Smooth muscle cell (in vitro differentiated cells): ENCODE measurements around the gene FSD2. TPM values are rescaled to one million over a fixed set of nuclear protein-coding genes. Genes with fewer than 3 reads are reported as not detected.

Experiments used
- DNase-seq: peaks from one replicate; lab custom pipeline; 2025; ENCODE audit not compliant: unreplicated experiment; lab: John Stamatoyannopoulos, UW
- H2AFZ ChIP-seq: fragments of 200-600 bp; sonication (generic); 2 replicates; pipeline ENCODE4 v1.6.0; 2016; ENCODE audit warnings: antibody characterized with exemption, low read depth, mild to moderate bottlenecking
- H3F3A ChIP-seq: fragments of 200-600 bp; sonication (generic); 2 replicates; pipeline ENCODE4 v1.6.0; 2017; ENCODE audit warnings: antibody characterized with exemption, low read depth
- H3K27ac ChIP-seq: fragments of 200-600 bp; sonication (generic); 2 replicates; pipeline ENCODE4 v1.5.1; 2016; ENCODE audit warnings: low read depth, mild to moderate bottlenecking
- H3K27me3 ChIP-seq: fragments of 200-600 bp; sonication (generic); 2 replicates; pipeline ENCODE4 v1.6.1; 2016; ENCODE audit warnings: low read depth, mild to moderate bottlenecking
- H3K36me3 ChIP-seq: fragments of 200-600 bp; sonication (generic); 2 replicates; pipeline ENCODE4 v1.5.1; 2016; ENCODE audit warnings: low read depth
- H3K4me1 ChIP-seq: fragments of 200-600 bp; sonication (generic); 2 replicates; pipeline ENCODE4 v1.5.1; 2016; ENCODE audit warnings: low read depth
- H3K4me2 ChIP-seq: fragments of 200-600 bp; sonication (generic); 2 replicates; pipeline ENCODE4 v1.6.0; 2016; ENCODE audit warnings: mild to moderate bottlenecking
- H3K4me3 ChIP-seq: fragments of 200-600 bp; sonication (generic); 2 replicates; pipeline ENCODE4 v1.5.1; 2016; ENCODE audit warnings: mild to moderate bottlenecking
- H3K79me2 ChIP-seq: fragments of 200-600 bp; sonication (generic); 2 replicates; pipeline ENCODE4 v1.6.0; 2016; ENCODE audit warnings: low read depth, mild to moderate bottlenecking
- H3K9ac ChIP-seq: fragments of 200-600 bp; sonication (generic); 2 replicates; pipeline ENCODE4 v1.6.0; 2016; ENCODE audit warnings: low read depth
- H3K9me3 ChIP-seq: fragments of 200-600 bp; sonication (generic); replicated peaks from 2 replicates; pipeline ENCODE4 v1.5.1; 2016; ENCODE audit warnings: low read depth
- H4K20me1 ChIP-seq: fragments of 200-600 bp; sonication (generic); 2 replicates; pipeline ENCODE4 v1.6.0; 2016; ENCODE audit warnings: low read depth
- CTCF ChIP-seq: fragments of 200-600 bp; sonication (generic); IDR thresholded peaks from 2 replicates; pipeline ENCODE4 v1.5.1; 2017; ENCODE audit warnings: borderline replicate concordance, mild to moderate bottlenecking, antibody characterized with exemption; ENCODE audit not compliant: insufficient read depth, poor library complexity, severe bottlenecking
- WGBS: methylation state at CpG from one replicate; pipeline ENCODE4 v1.1.7; 2016; ENCODE audit warnings: low lambda C conversion rate; 5-methylcytosine and 5-hydroxymethylcytosine counted together
- polyA plus RNA-seq: library from polyadenylated mRNA; unstranded; fragments of >200 nt; fragmentation: Nextera tagmentation; extraction: Ambion mirVana; gene quantifications from 2 replicates; pipeline ENCODE4 v1.2.1, GENCODE V29; 2016
- total RNA-seq: library from RNA; depleted of rRNA; stranded (reverse); fragments of >200 nt; gene quantifications from 2 replicates; pipeline ENCODE4 v1.2.3, GENCODE V29; 2014

Gene FSD2
- total and polyA plus RNA-seq, 2 experiments from 2014 or later: not detected

- no peaks in the 10 kb centered on the region for H3K9me3 ChIP-seq
- no peak overlapping the region for H3K4me2 ChIP-seq
- no peak for TF ChIP-seq CTCF
- no peak overlapping the region for H3K4me3 ChIP-seq
- peaks cover 7% of the 10 kb centered on the region for H3K4me1 ChIP-seq
- no peaks in the 10 kb centered on the region for H3K27me3 ChIP-seq
- H3K79me2 ChIP-seq: no peaks in the 10 kb centered on the region
- WGBS: 78% methylated on average over 4 of the region's 4 CpGs
- H3F3A ChIP-seq: no peaks in the 10 kb centered on the region
- H3K27ac ChIP-seq: peak overlapping the region; percentile 28
- no peaks in the 10 kb centered on the region for H4K20me1 ChIP-seq
- no peak overlapping the region for H2AFZ ChIP-seq
- H3K36me3 ChIP-seq: no peaks in the 10 kb centered on the region
- H3K9ac ChIP-seq: no peak overlapping the region
- no peak for DNase-seq
These were observed 40.8 kb upstream of the FSD2 start for GRCh38 chr15:82846621-82847020.

GRCh38 chr15:82845686-82846085, 39.8 kb upstream of the FSD2 start:
- Histone ChIP-seq H3K9me3 (no peaks in the 10 kb centered on the region), H3K9ac (no peak overlapping the region), H2AFZ (no peak overlapping the region), H3K4me3 (no peak overlapping the region), H3K79me2 (no peaks in the 10 kb centered on the region), H3K4me2 (no peak overlapping the region), H3K27ac (no peak overlapping the region), H3F3A (no peaks in the 10 kb centered on the region), H3K36me3 (no peaks in the 10 kb centered on the region), H3K4me1 (peaks cover 7% of the 10 kb centered on the region), H4K20me1 (no peaks in the 10 kb centered on the region), H3K27me3 (no peaks in the 10 kb centered on the region)
- WGBS: 80% methylated on average over 7 of the region's 7 CpGs
- no peak for TF ChIP-seq CTCF
- DNase-seq: no peak

- no peaks in the 10 kb centered on the region for H3K27me3 ChIP-seq
- H3K4me2 ChIP-seq: no peak overlapping the region
- no peak overlapping the region for H3K4me3 ChIP-seq
- WGBS: 92% methylated on average over 3 of the region's 3 CpGs
- DNase-seq: no peak
- H4K20me1 ChIP-seq: no peaks in the 10 kb centered on the region
- H3K4me1 ChIP-seq: no peaks in the 10 kb centered on the region
- no peak overlapping the region for H2AFZ ChIP-seq
- no peaks in the 10 kb centered on the region for H3K9me3 ChIP-seq
- H3F3A ChIP-seq: no peaks in the 10 kb centered on the region
- H3K36me3 ChIP-seq: no peaks in the 10 kb centered on the region
- TF ChIP-seq CTCF: no peak
- H3K9ac ChIP-seq: no peak overlapping the region
- H3K27ac ChIP-seq: no peak overlapping the region
- no peaks in the 10 kb centered on the region for H3K79me2 ChIP-seq
These were observed 37.7 kb upstream of the FSD2 start for GRCh38 chr15:82843566-82843965.

GRCh38 chr15:82840166-82840565, 34.3 kb upstream of the FSD2 start:
- WGBS: 95% methylated on average over 4 of the region's 4 CpGs
- no peak for DNase-seq
- H3K4me2 ChIP-seq: no peak overlapping the region
- no peak overlapping the region for H3K27ac ChIP-seq
- H3K9me3 ChIP-seq: no peaks in the 10 kb centered on the region
- TF ChIP-seq CTCF: no peak
- no peaks in the 10 kb centered on the region for H3K4me1 ChIP-seq
- no peak overlapping the region for H3K4me3 ChIP-seq
- no peaks in the 10 kb centered on the region for H3K36me3 ChIP-seq
- H3K27me3 ChIP-seq: no peaks in the 10 kb centered on the region
- no peaks in the 10 kb centered on the region for H3F3A ChIP-seq
- H2AFZ ChIP-seq: no peak overlapping the region
- no peaks in the 10 kb centered on the region for H3K79me2 ChIP-seq
- H4K20me1 ChIP-seq: no peaks in the 10 kb centered on the region
- no peak overlapping the region for H3K9ac ChIP-seq
